GM10248 (cell line): ENCODE results near the gene CAMTA2.

ENCODE experiments used
- CTCF ChIA-PET: fragments of 300-600 bp; sonication (Branson Sonifier 250); formaldehyde crosslinking; extraction: SDS; loops from one replicate; lab custom pipeline; 2021; ENCODE audit warnings: antibody characterized with exemption; lab: Yijun Ruan, JAX
- POLR2A ChIA-PET: fragments of 350-650 bp; sonication (Branson Sonifier 250); formaldehyde crosslinking; extraction: SDS; loops from one replicate; lab custom pipeline; 2020; ENCODE audit warnings: antibody characterized with exemption; lab: Yijun Ruan, JAX
- DNase-seq: peaks from one replicate; pipeline ENCODE4 v3.0.0; 2012; ENCODE audit errors: extremely low spot score
- TF ChIP-seq, protein P1 (sequence below): IDR thresholded peaks from 2 replicates; pipeline ENCODE4 v1.5.1; 2012; ENCODE audit warnings: mild to moderate bottlenecking, low read depth; ENCODE audit errors: extremely low read depth, missing control alignments, control extremely low read depth

CAMTA2 gene

GRCh38 chr17:4955091-4955490, 32.4 kb downstream of the CAMTA2 start:
- POLR2A ChIA-PET: interaction anchor here (0.6 to 1.9 kb wide), 3 partner anchors 12 to 256 kb away, joined by 3 to 9 read pairs (median 4); partner anchors contain the start of gene SPAG7
- TF ChIP-seq, protein P1, sequence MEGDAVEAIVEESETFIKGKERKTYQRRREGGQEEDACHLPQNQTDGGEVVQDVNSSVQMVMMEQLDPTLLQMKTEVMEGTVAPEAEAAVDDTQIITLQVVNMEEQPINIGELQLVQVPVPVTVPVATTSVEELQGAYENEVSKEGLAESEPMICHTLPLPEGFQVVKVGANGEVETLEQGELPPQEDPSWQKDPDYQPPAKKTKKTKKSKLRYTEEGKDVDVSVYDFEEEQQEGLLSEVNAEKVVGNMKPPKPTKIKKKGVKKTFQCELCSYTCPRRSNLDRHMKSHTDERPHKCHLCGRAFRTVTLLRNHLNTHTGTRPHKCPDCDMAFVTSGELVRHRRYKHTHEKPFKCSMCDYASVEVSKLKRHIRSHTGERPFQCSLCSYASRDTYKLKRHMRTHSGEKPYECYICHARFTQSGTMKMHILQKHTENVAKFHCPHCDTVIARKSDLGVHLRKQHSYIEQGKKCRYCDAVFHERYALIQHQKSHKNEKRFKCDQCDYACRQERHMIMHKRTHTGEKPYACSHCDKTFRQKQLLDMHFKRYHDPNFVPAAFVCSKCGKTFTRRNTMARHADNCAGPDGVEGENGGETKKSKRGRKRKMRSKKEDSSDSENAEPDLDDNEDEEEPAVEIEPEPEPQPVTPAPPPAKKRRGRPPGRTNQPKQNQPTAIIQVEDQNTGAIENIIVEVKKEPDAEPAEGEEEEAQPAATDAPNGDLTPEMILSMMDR: no peak
- CTCF ChIA-PET: interaction anchor here (0.6 to 3.5 kb wide), 7 partner anchors 10 to 90 kb away, joined by 3 to 23 read pairs (median 4); partner anchors contain the start of gene SPAG7
- no peak for DNase-seq

- ChIA-PET POLR2A (interaction anchor here (0.6 to 1.4 kb wide), 3 partner anchors 14 to 418 kb away, joined by 4 to 8 read pairs (median 6); partner anchors contain the start of genes RNF167, SLC25A11 and SPAG7), CTCF (interaction anchor here (1.0 to 3.8 kb wide), 7 partner anchors 9 to 109 kb away, joined by 3 to 13 read pairs (median 11); partner anchors contain the start of genes CAMTA2 and SPAG7)
- TF ChIP-seq, protein P1: no peak
- DNase-seq: no peak
Measured at GRCh38 chr17:4953451-4953961, 34.0 kb downstream of the CAMTA2 start.

GRCh38 chr17:4951486-4951885, 36.0 kb downstream of the CAMTA2 start:
- TF ChIP-seq, protein P1: no peak
- POLR2A ChIA-PET: interaction anchor here (0.9 to 4.4 kb wide), 3 partner anchors 11 to 19 kb away, joined by 3 to 34 read pairs (median 4); partner anchors contain the start of genes RNF167, SLC25A11 and SPAG7
- CTCF ChIA-PET: interaction anchor here (0.9 to 3.8 kb wide), 7 partner anchors 11 to 111 kb away, joined by 3 to 13 read pairs (median 11); partner anchors contain the start of genes CAMTA2 and SPAG7
- DNase-seq: no peak

GRCh38 chr17:4950746-4951204, 36.7 kb downstream of the CAMTA2 start, which contains the start of gene ENO3:
TSS of gene ENO3 (plus strand) at chr17:4951119. CDS start at chr17:4951830, 711 bp downstream.
- ChIA-PET POLR2A (interaction anchor here (4.4 kb wide), 1 partner anchor 16 kb away, joined by 34 read pairs; the partner anchor contains the start of gene SPAG7), CTCF (interaction anchor here (2.0 to 3.8 kb wide), 4 partner anchors 11 to 112 kb away, joined by 5 to 12 read pairs (median 12); partner anchors contain the start of gene CAMTA2)
- TF ChIP-seq, protein P1: no peak
- DNase-seq: no peak

- ChIA-PET POLR2A (interaction anchor here (4.4 kb wide), 1 partner anchor 17 kb away, joined by 34 read pairs; the partner anchor contains the start of gene SPAG7), CTCF (interaction anchor here (0.9 to 3.8 kb wide), 5 partner anchors 12 to 37 kb away, joined by 3 to 12 read pairs (median 6); partner anchors contain the start of genes CAMTA2 and SPAG7)
- TF ChIP-seq, protein P1: no peak
- DNase-seq: no peak
Measured at GRCh38 chr17:4950075-4950745, 37.3 kb downstream of the CAMTA2 start.
